Measurements from ENCODE around the gene YBEY.

DNA sequence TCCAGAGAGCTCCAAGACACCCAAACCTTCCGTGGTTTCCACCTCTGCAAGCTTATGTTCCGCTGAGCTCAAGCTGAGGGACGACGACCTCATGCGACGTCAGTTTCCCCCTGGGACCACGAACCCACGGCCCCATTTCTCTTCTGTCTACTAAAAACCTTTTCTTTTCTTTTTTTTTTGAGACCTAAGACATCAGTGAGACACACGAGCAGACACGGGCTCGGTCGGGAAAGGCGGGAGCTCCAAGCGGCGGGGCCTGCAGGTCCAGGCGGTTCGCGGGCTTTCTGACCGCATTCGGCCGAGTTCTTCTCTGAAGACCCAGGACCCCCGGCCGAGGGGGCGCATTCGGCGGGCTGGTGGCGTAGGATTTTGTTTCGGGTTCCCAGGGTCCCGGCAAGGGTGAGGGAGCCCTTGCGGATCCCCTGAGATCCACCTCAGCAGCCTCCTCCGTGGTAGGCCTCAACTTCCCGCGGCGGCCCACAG is 37.1 kb downstream of the YBEY start:
- TF ChIP-seq, protein P1, sequence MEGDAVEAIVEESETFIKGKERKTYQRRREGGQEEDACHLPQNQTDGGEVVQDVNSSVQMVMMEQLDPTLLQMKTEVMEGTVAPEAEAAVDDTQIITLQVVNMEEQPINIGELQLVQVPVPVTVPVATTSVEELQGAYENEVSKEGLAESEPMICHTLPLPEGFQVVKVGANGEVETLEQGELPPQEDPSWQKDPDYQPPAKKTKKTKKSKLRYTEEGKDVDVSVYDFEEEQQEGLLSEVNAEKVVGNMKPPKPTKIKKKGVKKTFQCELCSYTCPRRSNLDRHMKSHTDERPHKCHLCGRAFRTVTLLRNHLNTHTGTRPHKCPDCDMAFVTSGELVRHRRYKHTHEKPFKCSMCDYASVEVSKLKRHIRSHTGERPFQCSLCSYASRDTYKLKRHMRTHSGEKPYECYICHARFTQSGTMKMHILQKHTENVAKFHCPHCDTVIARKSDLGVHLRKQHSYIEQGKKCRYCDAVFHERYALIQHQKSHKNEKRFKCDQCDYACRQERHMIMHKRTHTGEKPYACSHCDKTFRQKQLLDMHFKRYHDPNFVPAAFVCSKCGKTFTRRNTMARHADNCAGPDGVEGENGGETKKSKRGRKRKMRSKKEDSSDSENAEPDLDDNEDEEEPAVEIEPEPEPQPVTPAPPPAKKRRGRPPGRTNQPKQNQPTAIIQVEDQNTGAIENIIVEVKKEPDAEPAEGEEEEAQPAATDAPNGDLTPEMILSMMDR (IDR thresholded peaks at IDR 0.05), result peak in 1 of 5 experiments; percentile 13
- no peak for TF ChIP-seq POLR2A (IDR thresholded peaks at IDR 0.05)
- no peak for TF ChIP-seq EP300 (IDR thresholded peaks at IDR 0.05; ENCODE audit: low read depth)

All from transverse colon (tissue), 3 donors.